WTC11 (cell line): Measurements from ENCODE around the gene CTNNA3. TPM values are rescaled to one million over a fixed set of nuclear protein-coding genes. Genes with fewer than 3 reads are reported as not detected.

Source experiments
- ATAC-seq: fragments of 200-7000 bp; cut with Tn5 transposase; 2 replicates; pipeline ENCODE4 v1.10.0; 2021; ENCODE audit warnings: mild to moderate bottlenecking, moderate library complexity
- CTCF ChIA-PET: fragments of 300-600 bp; sonication (Branson Sonifier 250); formaldehyde crosslinking; loops from one replicate; lab custom pipeline; 2021; ENCODE audit warnings: antibody characterized with exemption; lab: Charles Lee
- POLR2A ChIA-PET: fragments of 350-600 bp; sonication (Branson Sonifier 250); formaldehyde crosslinking; loops from one replicate; lab custom pipeline; 2021; ENCODE audit warnings: antibody characterized with exemption; lab: Charles Lee
- DNase-seq: peaks from one replicate; pipeline ENCODE4 v3.0.0; 2021; ENCODE audit warnings: low spot score
- H3K27ac Mint-ChIP-seq: 2 replicates; pipeline ENCODE4 v1.8.0; 2021; ENCODE audit warnings: mixed read lengths
- H3K27me3 Mint-ChIP-seq: 2 replicates; pipeline ENCODE4 v1.8.0; 2021; ENCODE audit warnings: low read depth, mild to moderate bottlenecking, moderate library complexity, mixed read lengths
- H3K36me3 Mint-ChIP-seq: 2 replicates; pipeline ENCODE4 v1.8.0; 2021; ENCODE audit warnings: mixed read lengths
- H3K4me1 Mint-ChIP-seq: 2 replicates; pipeline ENCODE4 v1.8.0; 2022; ENCODE audit warnings: mixed read lengths
- H3K4me3 Mint-ChIP-seq: 2 replicates; pipeline ENCODE4 v1.8.0; 2021; ENCODE audit warnings: mild to moderate bottlenecking, moderate library complexity, mixed read lengths
- H3K9me3 Mint-ChIP-seq: 2 replicates; pipeline ENCODE4 v1.8.0; 2021; ENCODE audit warnings: mixed read lengths
- ATF1 ChIP-seq: sonication (generic); formaldehyde crosslinking; IDR thresholded peaks from 2 replicates; pipeline ENCODE4 v1.8.1; 2023; ENCODE audit warnings: mild to moderate bottlenecking, moderate library complexity, missing genetic modification reagents
- CBFB ChIP-seq: sonication (generic); formaldehyde crosslinking; IDR thresholded peaks from 2 replicates; pipeline ENCODE4 v1.8.1; 2022; ENCODE audit warnings: mild to moderate bottlenecking, low read depth, missing genetic modification reagents
- E2F5 ChIP-seq: sonication (generic); formaldehyde crosslinking; IDR thresholded peaks from 2 replicates; pipeline ENCODE4 v1.8.1; 2022; ENCODE audit warnings: mild to moderate bottlenecking, moderate library complexity, missing genetic modification reagents
- ELF4 ChIP-seq: sonication (generic); formaldehyde crosslinking; IDR thresholded peaks from 2 replicates; pipeline ENCODE4 v1.8.1; 2022; ENCODE audit warnings: low read depth, mild to moderate bottlenecking, moderate library complexity, missing genetic modification reagents
- EMX1 ChIP-seq: fragments of 250-450 bp; sonication (Bioruptor Pico); IDR thresholded peaks from 2 replicates; pipeline ENCODE4 v1.8.0; 2021; ENCODE audit warnings: mild to moderate bottlenecking
- ETV6 ChIP-seq: sonication (generic); formaldehyde crosslinking; IDR thresholded peaks from 2 replicates; pipeline ENCODE4 v1.8.1; 2022; ENCODE audit warnings: mild to moderate bottlenecking, missing genetic modification reagents
- FOXJ3 ChIP-seq: sonication (generic); formaldehyde crosslinking; IDR thresholded peaks from 2 replicates; pipeline ENCODE4 v1.9.0; 2021; ENCODE audit warnings: missing genetic modification reagents, mild to moderate bottlenecking, borderline replicate concordance
- FOXK1 ChIP-seq: sonication (generic); formaldehyde crosslinking; IDR thresholded peaks from 2 replicates; pipeline ENCODE4 v1.8.0; 2022; ENCODE audit warnings: mild to moderate bottlenecking, moderate library complexity, missing genetic modification reagents
- FOXP1 ChIP-seq: sonication (generic); formaldehyde crosslinking; IDR thresholded peaks from 2 replicates; pipeline ENCODE4 v1.8.0; 2022; ENCODE audit warnings: missing genetic modification reagents, mild to moderate bottlenecking, moderate library complexity, borderline replicate concordance
- GABPB1 ChIP-seq: sonication (generic); formaldehyde crosslinking; IDR thresholded peaks from 2 replicates; pipeline ENCODE4 v1.8.1; 2023; ENCODE audit warnings: mild to moderate bottlenecking, missing genetic modification reagents
- GTF2I ChIP-seq: fragments of 250-450 bp; sonication (Bioruptor Pico); conservative IDR thresholded peaks from 2 replicates; pipeline ENCODE4 v1.4.0; 2021; ENCODE audit warnings: mild to moderate bottlenecking
- IRF1 ChIP-seq: sonication (generic); formaldehyde crosslinking; IDR thresholded peaks from 2 replicates; pipeline ENCODE4 v1.8.0; 2023; ENCODE audit warnings: missing genetic modification reagents
- IRF2 ChIP-seq: sonication (generic); formaldehyde crosslinking; IDR thresholded peaks from 2 replicates; pipeline ENCODE4 v1.8.0; 2022; ENCODE audit warnings: low read depth, missing genetic modification reagents, borderline replicate concordance
- NFATC4 ChIP-seq: fragments of 250-450 bp; sonication (Bioruptor Pico); IDR thresholded peaks from 2 replicates; pipeline ENCODE4 v1.9.0; 2021; ENCODE audit warnings: mild to moderate bottlenecking
- SOX15 ChIP-seq: fragments of 250-450 bp; sonication (Bioruptor Pico); IDR thresholded peaks from 2 replicates; pipeline ENCODE4 v1.9.0; 2021; ENCODE audit warnings: mild to moderate bottlenecking
- TEAD1 ChIP-seq: sonication (generic); formaldehyde crosslinking; IDR thresholded peaks from 2 replicates; pipeline ENCODE4 v1.8.0; 2022; ENCODE audit warnings: mild to moderate bottlenecking, missing genetic modification reagents
- TEAD4 ChIP-seq: sonication (generic); formaldehyde crosslinking; IDR thresholded peaks from 2 replicates; pipeline ENCODE4 v1.8.0; 2022; ENCODE audit warnings: mild to moderate bottlenecking, missing genetic modification reagents
- ZBTB43 ChIP-seq: sonication (generic); formaldehyde crosslinking; IDR thresholded peaks from 2 replicates; pipeline ENCODE4 v1.8.1; 2023; ENCODE audit warnings: mild to moderate bottlenecking, missing genetic modification reagents
- ZNF121 ChIP-seq: sonication (generic); formaldehyde crosslinking; IDR thresholded peaks from 2 replicates; pipeline ENCODE4 v1.8.0; 2023; ENCODE audit warnings: missing genetic modification reagents
- ZNF263 ChIP-seq: sonication (generic); formaldehyde crosslinking; IDR thresholded peaks from 2 replicates; pipeline ENCODE4 v1.8.1; 2022; ENCODE audit warnings: low read depth, mild to moderate bottlenecking, moderate library complexity, missing genetic modification reagents
- ZNF671 ChIP-seq: fragments of 250-450 bp; sonication (Bioruptor Pico); IDR thresholded peaks from 2 replicates; pipeline ENCODE4 v1.8.0; 2021; ENCODE audit warnings: mild to moderate bottlenecking
- total RNA-seq: library from RNA; stranded (reverse); gene quantifications from 3 replicates; pipeline ENCODE4 v1.2.3, GENCODE V29; 2021
- TF ChIP-seq, protein P1 (sequence below): sonication (generic); formaldehyde crosslinking; IDR thresholded peaks from 2 replicates; pipeline ENCODE4 v1.8.0; 2022; ENCODE audit warnings: mild to moderate bottlenecking, missing genetic modification reagents
- TF ChIP-seq, protein P2 (sequence below): sonication (generic); formaldehyde crosslinking; conservative IDR thresholded peaks from 2 replicates; pipeline ENCODE4 v1.8.1; 2022; ENCODE audit warnings: mild to moderate bottlenecking, missing genetic modification reagents
- TF ChIP-seq, protein P3 (sequence below): sonication (generic); formaldehyde crosslinking; IDR thresholded peaks from 2 replicates; pipeline ENCODE4 v1.8.0; 2022; ENCODE audit warnings: missing genetic modification reagents
- TF ChIP-seq, protein P4 (sequence below): fragments of 250-450 bp; sonication (Bioruptor Pico); IDR thresholded peaks from 2 replicates; pipeline ENCODE4 v1.9.0; 2021; ENCODE audit warnings: mild to moderate bottlenecking
- TF ChIP-seq, protein P5 (sequence below): sonication (generic); formaldehyde crosslinking; IDR thresholded peaks from 2 replicates; pipeline ENCODE4 v1.8.1; 2023; ENCODE audit warnings: mild to moderate bottlenecking, moderate library complexity, missing genetic modification reagents

CTNNA3 gene
- total RNA-seq, 1 experiment from 2014 or later, result 6.1 TPM

DNA sequence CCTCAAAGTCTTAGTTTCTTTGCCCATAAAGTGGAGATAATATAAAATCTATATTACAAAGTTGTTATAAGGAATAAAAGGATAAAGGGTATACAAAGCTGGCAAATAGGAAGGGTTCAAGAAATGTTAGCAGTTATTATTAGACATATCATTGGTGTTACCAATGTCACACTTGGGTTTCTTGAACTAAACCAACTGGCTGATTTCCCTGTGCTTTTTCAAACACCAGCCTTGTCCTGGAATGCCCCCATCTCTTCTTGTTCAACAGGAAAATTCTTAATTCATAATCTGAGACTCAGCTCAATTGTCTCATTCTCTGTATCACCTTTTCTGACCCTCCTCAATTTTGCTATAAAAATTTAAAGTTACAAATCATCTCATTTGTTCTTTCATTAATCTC, 913.9 kb downstream of the CTNNA3 start:
- TF ChIP-seq, protein P1, sequence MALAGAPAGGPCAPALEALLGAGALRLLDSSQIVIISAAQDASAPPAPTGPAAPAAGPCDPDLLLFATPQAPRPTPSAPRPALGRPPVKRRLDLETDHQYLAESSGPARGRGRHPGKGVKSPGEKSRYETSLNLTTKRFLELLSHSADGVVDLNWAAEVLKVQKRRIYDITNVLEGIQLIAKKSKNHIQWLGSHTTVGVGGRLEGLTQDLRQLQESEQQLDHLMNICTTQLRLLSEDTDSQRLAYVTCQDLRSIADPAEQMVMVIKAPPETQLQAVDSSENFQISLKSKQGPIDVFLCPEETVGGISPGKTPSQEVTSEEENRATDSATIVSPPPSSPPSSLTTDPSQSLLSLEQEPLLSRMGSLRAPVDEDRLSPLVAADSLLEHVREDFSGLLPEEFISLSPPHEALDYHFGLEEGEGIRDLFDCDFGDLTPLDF, result no peak
- no peak for TF ChIP-seq ZNF263 (CRISPR knock-in tag)
- TF ChIP-seq ATF1 (CRISPR knock-in tag), result no peak
- TF ChIP-seq, protein P2, sequence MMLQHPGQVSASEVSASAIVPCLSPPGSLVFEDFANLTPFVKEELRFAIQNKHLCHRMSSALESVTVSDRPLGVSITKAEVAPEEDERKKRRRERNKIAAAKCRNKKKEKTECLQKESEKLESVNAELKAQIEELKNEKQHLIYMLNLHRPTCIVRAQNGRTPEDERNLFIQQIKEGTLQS (CRISPR knock-in tag), result no peak
- no peak for TF ChIP-seq CBFB (CRISPR knock-in tag)
- no peak for TF ChIP-seq GTF2I (CRISPR knock-in tag)
- no peak for TF ChIP-seq NFATC4
- no peak for TF ChIP-seq TEAD4 (CRISPR knock-in tag)
- TF ChIP-seq, protein P3, sequence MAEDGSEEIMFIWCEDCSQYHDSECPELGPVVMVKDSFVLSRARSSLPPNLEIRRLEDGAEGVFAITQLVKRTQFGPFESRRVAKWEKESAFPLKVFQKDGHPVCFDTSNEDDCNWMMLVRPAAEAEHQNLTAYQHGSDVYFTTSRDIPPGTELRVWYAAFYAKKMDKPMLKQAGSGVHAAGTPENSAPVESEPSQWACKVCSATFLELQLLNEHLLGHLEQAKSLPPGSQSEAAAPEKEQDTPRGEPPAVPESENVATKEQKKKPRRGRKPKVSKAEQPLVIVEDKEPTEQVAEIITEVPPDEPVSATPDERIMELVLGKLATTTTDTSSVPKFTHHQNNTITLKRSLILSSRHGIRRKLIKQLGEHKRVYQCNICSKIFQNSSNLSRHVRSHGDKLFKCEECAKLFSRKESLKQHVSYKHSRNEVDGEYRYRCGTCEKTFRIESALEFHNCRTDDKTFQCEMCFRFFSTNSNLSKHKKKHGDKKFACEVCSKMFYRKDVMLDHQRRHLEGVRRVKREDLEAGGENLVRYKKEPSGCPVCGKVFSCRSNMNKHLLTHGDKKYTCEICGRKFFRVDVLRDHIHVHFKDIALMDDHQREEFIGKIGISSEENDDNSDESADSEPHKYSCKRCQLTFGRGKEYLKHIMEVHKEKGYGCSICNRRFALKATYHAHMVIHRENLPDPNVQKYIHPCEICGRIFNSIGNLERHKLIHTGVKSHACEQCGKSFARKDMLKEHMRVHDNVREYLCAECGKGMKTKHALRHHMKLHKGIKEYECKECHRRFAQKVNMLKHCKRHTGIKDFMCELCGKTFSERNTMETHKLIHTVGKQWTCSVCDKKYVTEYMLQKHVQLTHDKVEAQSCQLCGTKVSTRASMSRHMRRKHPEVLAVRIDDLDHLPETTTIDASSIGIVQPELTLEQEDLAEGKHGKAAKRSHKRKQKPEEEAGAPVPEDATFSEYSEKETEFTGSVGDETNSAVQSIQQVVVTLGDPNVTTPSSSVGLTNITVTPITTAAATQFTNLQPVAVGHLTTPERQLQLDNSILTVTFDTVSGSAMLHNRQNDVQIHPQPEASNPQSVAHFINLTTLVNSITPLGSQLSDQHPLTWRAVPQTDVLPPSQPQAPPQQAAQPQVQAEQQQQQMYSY (CRISPR knock-in tag), result no peak
- no peak for TF ChIP-seq FOXP1
- TF ChIP-seq ZBTB43 (CRISPR knock-in tag), result no peak
- no peak for TF ChIP-seq ETV6
- Mint-ChIP-seq H3K36me3 (no peaks in the 10 kb centered on the region), H3K4me3 (no peak overlapping the region), H3K9me3 (no peaks in the 10 kb centered on the region), H3K4me1 (peaks cover 3% of the 10 kb centered on the region; the same call in 1 of the 2 replicates), H3K27me3 (no peaks in the 10 kb centered on the region), H3K27ac (no peak overlapping the region)
- ChIA-PET POLR2A (no interaction called here), CTCF (interaction anchor here (1.3 kb wide), 1 partner anchor 739 kb away, joined by 3 read pairs; no protein-coding TSS in a partner anchor)
- ATAC-seq (no peak), DNase-seq (no peak)

GRCh38 chr10:66780796-66781195, 915.2 kb downstream of the CTNNA3 start:
- DNase-seq, result no peak
- ATAC-seq, result no peak
- no peaks in the 10 kb centered on the region for H3K27me3 Mint-ChIP-seq
- H3K27ac Mint-ChIP-seq, result no peak overlapping the region
- H3K36me3 Mint-ChIP-seq, result no peaks in the 10 kb centered on the region
- H3K4me1 Mint-ChIP-seq, result peaks cover 3% of the 10 kb centered on the region; the same call in 1 of the 2 replicates
- CTCF ChIA-PET, result no interaction called here
- no peak overlapping the region for H3K4me3 Mint-ChIP-seq
- POLR2A ChIA-PET, result no interaction called here
- H3K9me3 Mint-ChIP-seq, result no peaks in the 10 kb centered on the region
- TF ChIP-seq TEAD1 (CRISPR knock-in tag), result no peak
- TF ChIP-seq GABPB1 (CRISPR knock-in tag), result no peak
- TF ChIP-seq FOXK1, result no peak
- TF ChIP-seq ELF4, result no peak
- no peak for TF ChIP-seq EMX1 (CRISPR knock-in tag)
- TF ChIP-seq SOX15 (CRISPR knock-in tag), result no peak
- TF ChIP-seq, protein P4, sequence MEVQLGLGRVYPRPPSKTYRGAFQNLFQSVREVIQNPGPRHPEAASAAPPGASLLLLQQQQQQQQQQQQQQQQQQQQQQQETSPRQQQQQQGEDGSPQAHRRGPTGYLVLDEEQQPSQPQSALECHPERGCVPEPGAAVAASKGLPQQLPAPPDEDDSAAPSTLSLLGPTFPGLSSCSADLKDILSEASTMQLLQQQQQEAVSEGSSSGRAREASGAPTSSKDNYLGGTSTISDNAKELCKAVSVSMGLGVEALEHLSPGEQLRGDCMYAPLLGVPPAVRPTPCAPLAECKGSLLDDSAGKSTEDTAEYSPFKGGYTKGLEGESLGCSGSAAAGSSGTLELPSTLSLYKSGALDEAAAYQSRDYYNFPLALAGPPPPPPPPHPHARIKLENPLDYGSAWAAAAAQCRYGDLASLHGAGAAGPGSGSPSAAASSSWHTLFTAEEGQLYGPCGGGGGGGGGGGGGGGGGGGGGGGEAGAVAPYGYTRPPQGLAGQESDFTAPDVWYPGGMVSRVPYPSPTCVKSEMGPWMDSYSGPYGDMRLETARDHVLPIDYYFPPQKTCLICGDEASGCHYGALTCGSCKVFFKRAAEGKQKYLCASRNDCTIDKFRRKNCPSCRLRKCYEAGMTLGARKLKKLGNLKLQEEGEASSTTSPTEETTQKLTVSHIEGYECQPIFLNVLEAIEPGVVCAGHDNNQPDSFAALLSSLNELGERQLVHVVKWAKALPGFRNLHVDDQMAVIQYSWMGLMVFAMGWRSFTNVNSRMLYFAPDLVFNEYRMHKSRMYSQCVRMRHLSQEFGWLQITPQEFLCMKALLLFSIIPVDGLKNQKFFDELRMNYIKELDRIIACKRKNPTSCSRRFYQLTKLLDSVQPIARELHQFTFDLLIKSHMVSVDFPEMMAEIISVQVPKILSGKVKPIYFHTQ (CRISPR knock-in tag), result no peak
- TF ChIP-seq IRF1, result no peak
- TF ChIP-seq FOXJ3 (CRISPR knock-in tag), result no peak
- TF ChIP-seq, protein P5, sequence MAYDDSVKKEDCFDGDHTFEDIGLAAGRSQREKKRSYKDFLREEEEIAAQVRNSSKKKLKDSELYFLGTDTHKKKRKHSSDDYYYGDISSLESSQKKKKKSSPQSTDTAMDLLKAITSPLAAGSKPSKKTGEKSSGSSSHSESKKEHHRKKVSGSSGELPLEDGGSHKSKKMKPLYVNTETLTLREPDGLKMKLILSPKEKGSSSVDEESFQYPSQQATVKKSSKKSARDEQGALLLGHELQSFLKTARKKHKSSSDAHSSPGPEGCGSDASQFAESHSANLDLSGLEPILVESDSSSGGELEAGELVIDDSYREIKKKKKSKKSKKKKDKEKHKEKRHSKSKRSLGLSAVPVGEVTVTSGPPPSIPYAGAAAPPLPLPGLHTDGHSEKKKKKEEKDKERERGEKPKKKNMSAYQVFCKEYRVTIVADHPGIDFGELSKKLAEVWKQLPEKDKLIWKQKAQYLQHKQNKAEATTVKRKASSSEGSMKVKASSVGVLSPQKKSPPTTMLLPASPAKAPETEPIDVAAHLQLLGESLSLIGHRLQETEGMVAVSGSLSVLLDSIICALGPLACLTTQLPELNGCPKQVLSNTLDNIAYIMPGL (CRISPR knock-in tag), result no peak
- no peak for TF ChIP-seq ETV6
- TF ChIP-seq ZNF671 (CRISPR knock-in tag), result no peak
- no peak for TF ChIP-seq IRF2 (CRISPR knock-in tag)
- no peak for TF ChIP-seq ZNF121 (CRISPR knock-in tag)
- TF ChIP-seq E2F5 (CRISPR knock-in tag), result no peak
